Activated CD8-positive, alpha-beta memory T cell treated with anti-CD3 and anti-CD28 coated beads for 1 hour (primary cell): ENCODE results near the gene IGFL3.
"Not testable (repeated sequence)": the region's sequence is repeated elsewhere in the genome, so short reads cannot be mapped to it uniquely, and the experiment has no call there.

ENCODE experiments used
- DNase-seq, 2 donors: peaks; one replicate each; pipeline ENCODE4 v3.0.0-alpha.2; 2020; ENCODE audit warnings: low read depth in 1 of 2; ENCODE audit errors: extremely low read depth in 1 of 2

The IGFL3 gene

GRCh38 chr19:46078573-46079332 is 45.7 kb downstream of the IGFL3 start:
- DNase-seq: not testable (repeated sequence)

- no peak for DNase-seq
Measured at GRCh38 chr19:46077815-46078167, 46.7 kb downstream of the IGFL3 start.

GRCh38 chr19:46076951-46077814 is 47.3 kb downstream of the IGFL3 start:
- no peak for DNase-seq

- DNase-seq: no peak
Measured at GRCh38 chr19:46076031-46076880, 48.2 kb downstream of the IGFL3 start.

GRCh38 chr19:46073268-46073922 is 51.1 kb downstream of the IGFL3 start:
- no peak for DNase-seq
